Activated CD8-positive, alpha-beta T cell treated with anti-CD3 and anti-CD28 coated beads, Interleukin-2, amount 10 ng/mL, durations not matched to agents 7 days and 5 days (primary cell): ENCODE results near the gene IL1RAPL1. TPM values are rescaled to one million over a fixed set of nuclear protein-coding genes. Genes with fewer than 3 reads are reported as not detected.

Source experiments
- ATAC-seq: fragments of 150-1000 bp; cut with Tn5 transposase; one replicate; pipeline ENCODE4 v1.10.0; 2021; ENCODE audit warnings: moderate library complexity
- CTCF ChIA-PET: fragments of 350-600 bp; sonication (Branson Sonifier 250); formaldehyde crosslinking; loops from one replicate; lab custom pipeline; 2021; ENCODE audit warnings: antibody characterized with exemption; lab: Charles Lee
- POLR2A ChIA-PET: fragments of 350-600 bp; sonication (Branson Sonifier 250); formaldehyde crosslinking; loops from one replicate; lab custom pipeline; 2021; ENCODE audit warnings: antibody characterized with exemption; lab: Charles Lee
- DNase-seq: peaks from one replicate; pipeline ENCODE4 v3.0.0-alpha.2; 2020
- H3K27ac Mint-ChIP-seq: one replicate; pipeline ENCODE4 v1.8.0; 2021; ENCODE audit warnings: mild to moderate bottlenecking, mixed read lengths
- H3K27me3 Mint-ChIP-seq: one replicate; pipeline ENCODE4 v1.8.0; 2021; ENCODE audit warnings: low read depth, mixed read lengths
- H3K36me3 Mint-ChIP-seq: one replicate; pipeline ENCODE4 v1.8.0; 2021; ENCODE audit warnings: low read depth, mixed read lengths
- H3K4me1 Mint-ChIP-seq: one replicate; pipeline ENCODE4 v1.8.0; 2021; ENCODE audit warnings: low read depth, mixed read lengths
- H3K4me3 Mint-ChIP-seq: one replicate; pipeline ENCODE4 v1.8.0; 2021; ENCODE audit warnings: mild to moderate bottlenecking, mixed read lengths
- H3K9me3 Mint-ChIP-seq: one replicate; pipeline ENCODE4 v1.8.0; 2022; ENCODE audit warnings: mixed read lengths; ENCODE audit not compliant: insufficient read depth
- total RNA-seq, 2 experiments: library from RNA; stranded (reverse); gene quantifications; one replicate each; pipeline ENCODE4 v1.2.3, GENCODE V29; 2021

The IL1RAPL1 gene
- total RNA-seq, 2 experiments from 2014 or later, result not detected

DNA sequence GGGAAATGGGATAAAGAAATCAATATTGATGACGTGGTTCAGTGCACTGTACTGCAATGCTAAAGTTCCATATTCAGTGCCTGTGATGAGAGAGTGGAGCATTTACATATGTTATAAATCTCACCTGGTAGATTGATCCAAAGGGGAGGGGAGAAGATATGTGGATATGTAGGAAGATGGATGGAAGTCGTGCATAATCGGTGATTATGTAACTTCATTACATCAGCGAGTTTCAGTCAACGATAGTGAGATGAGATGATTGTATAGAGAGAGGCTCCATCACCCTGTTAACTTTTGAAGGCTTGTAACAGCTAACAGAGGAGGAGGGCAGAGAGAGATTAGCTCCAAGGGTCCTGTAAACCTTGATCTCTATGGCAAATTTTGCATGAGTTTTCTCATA, 1.8 kb downstream of the IL1RAPL1 start:
- no peaks in the 10 kb centered on the region for H3K27me3 Mint-ChIP-seq
- no peak for DNase-seq
- no peak overlapping the region for H3K27ac Mint-ChIP-seq
- no peaks in the 10 kb centered on the region for H3K4me1 Mint-ChIP-seq
- ATAC-seq, result no peak
- POLR2A ChIA-PET, result no interaction called here
- CTCF ChIA-PET, result no interaction called here
- no peak overlapping the region for H3K4me3 Mint-ChIP-seq
- no peaks in the 10 kb centered on the region for H3K9me3 Mint-ChIP-seq
- no peaks in the 10 kb centered on the region for H3K36me3 Mint-ChIP-seq

DNA sequence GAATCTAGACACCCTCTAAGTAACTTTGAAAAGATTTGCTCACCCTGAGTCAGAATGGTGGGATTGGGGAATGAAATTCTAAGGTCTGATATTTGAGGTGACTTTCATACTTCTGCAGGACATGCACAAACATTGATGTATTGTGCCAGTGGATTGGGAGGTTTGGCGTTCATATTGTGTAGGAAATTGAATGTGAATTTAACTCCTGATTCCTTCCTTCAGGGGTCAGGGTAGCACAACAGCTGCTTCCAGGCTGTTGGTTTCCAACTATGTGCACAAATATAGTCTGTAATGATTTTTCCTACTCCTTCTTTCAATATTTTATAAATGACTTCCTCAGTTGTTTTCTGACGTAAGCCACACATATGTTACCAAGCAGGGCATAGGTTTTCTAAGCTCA, 3.1 kb downstream of the IL1RAPL1 start:
- no peak overlapping the region for H3K4me3 Mint-ChIP-seq
- H3K9me3 Mint-ChIP-seq, result no peaks in the 10 kb centered on the region
- H3K4me1 Mint-ChIP-seq, result no peaks in the 10 kb centered on the region
- ATAC-seq (no peak), DNase-seq (no peak)
- no peaks in the 10 kb centered on the region for H3K36me3 Mint-ChIP-seq
- CTCF ChIA-PET, result no interaction called here
- POLR2A ChIA-PET, result no interaction called here
- H3K27ac Mint-ChIP-seq, result no peak overlapping the region
- no peaks in the 10 kb centered on the region for H3K27me3 Mint-ChIP-seq

GRCh38 chrX:28591542-28591941, 4.3 kb downstream of the IL1RAPL1 start:
- ChIA-PET CTCF (no interaction called here), POLR2A (no interaction called here)
- H3K4me3 Mint-ChIP-seq, result no peak overlapping the region
- no peaks in the 10 kb centered on the region for H3K36me3 Mint-ChIP-seq
- H3K4me1 Mint-ChIP-seq, result no peaks in the 10 kb centered on the region
- no peak overlapping the region for H3K27ac Mint-ChIP-seq
- no peak for ATAC-seq
- DNase-seq, result no peak
- H3K27me3 Mint-ChIP-seq, result no peaks in the 10 kb centered on the region
- H3K9me3 Mint-ChIP-seq, result no peaks in the 10 kb centered on the region

- H3K27me3 Mint-ChIP-seq, result no peaks in the 10 kb centered on the region
- ATAC-seq, result no peak
- ChIA-PET POLR2A (no interaction called here), CTCF (no interaction called here)
- no peak overlapping the region for H3K27ac Mint-ChIP-seq
- H3K36me3 Mint-ChIP-seq, result no peaks in the 10 kb centered on the region
- no peak overlapping the region for H3K4me3 Mint-ChIP-seq
- H3K4me1 Mint-ChIP-seq, result no peaks in the 10 kb centered on the region
- no peaks in the 10 kb centered on the region for H3K9me3 Mint-ChIP-seq
- DNase-seq, result no peak
Observed at GRCh38 chrX:28595346-28595745, 8.1 kb downstream of the IL1RAPL1 start.

DNA sequence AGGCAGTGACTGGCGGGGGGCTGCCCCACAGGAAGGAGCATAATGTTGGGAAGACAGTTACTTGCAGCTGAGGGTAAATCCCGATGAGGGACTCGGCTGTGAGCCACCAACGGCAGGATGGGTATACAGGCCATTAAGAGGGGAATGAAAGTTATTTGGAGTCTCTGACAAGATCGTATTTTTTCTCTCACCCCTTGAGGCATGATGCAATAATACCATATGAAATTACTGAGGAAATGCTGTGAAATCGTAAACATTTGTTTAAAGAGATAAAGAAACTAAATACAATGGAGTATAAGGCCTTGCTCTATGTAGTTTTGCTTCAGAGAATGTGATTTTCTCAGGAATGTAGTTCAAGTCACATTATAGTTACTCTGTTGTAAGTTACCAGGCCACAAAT, 12.7 kb downstream of the IL1RAPL1 start:
- H3K27ac Mint-ChIP-seq, result no peak overlapping the region
- no peaks in the 10 kb centered on the region for H3K4me1 Mint-ChIP-seq
- ChIA-PET CTCF (no interaction called here), POLR2A (no interaction called here)
- no peaks in the 10 kb centered on the region for H3K27me3 Mint-ChIP-seq
- no peak for DNase-seq
- no peak for ATAC-seq
- no peak overlapping the region for H3K4me3 Mint-ChIP-seq
- no peaks in the 10 kb centered on the region for H3K36me3 Mint-ChIP-seq
- no peaks in the 10 kb centered on the region for H3K9me3 Mint-ChIP-seq

DNA sequence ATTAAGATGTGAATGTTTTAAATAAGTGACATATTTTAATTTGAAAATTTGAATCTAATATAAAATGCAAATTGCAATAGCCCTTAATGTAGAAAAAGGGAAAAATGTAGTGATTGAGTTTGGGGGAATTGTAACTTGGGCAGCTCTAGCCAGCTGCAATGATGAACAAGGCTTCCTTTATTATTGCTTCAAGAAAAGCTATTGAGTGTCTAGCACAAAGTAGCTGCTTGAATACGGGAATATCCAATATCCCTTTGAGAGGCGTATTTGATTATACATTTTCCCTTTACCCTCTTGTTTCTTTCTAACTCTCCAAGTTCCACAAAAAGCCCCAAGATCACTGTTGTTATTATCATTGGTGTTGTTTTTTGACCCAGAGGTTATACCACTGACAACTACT, 21.8 kb downstream of the IL1RAPL1 start:
- H3K4me1 Mint-ChIP-seq, result no peaks in the 10 kb centered on the region
- H3K27me3 Mint-ChIP-seq, result no peaks in the 10 kb centered on the region
- ChIA-PET CTCF (no interaction called here), POLR2A (no interaction called here)
- DNase-seq (no peak), ATAC-seq (no peak)
- no peaks in the 10 kb centered on the region for H3K36me3 Mint-ChIP-seq
- H3K9me3 Mint-ChIP-seq, result no peaks in the 10 kb centered on the region
- H3K27ac Mint-ChIP-seq, result no peak overlapping the region
- no peak overlapping the region for H3K4me3 Mint-ChIP-seq

GRCh38 chrX:28609917-28610613, 22.8 kb downstream of the IL1RAPL1 start:
- CTCF ChIA-PET, result no interaction called here

GRCh38 chrX:28610746-28611145, 23.5 kb downstream of the IL1RAPL1 start:
- H3K27me3 Mint-ChIP-seq, result no peaks in the 10 kb centered on the region
- peaks cover 5% of the 10 kb centered on the region for H3K9me3 Mint-ChIP-seq
- CTCF ChIA-PET, result no interaction called here
- H3K4me3 Mint-ChIP-seq, result no peak overlapping the region
- ATAC-seq (no peak), DNase-seq (no peak)
- H3K4me1 Mint-ChIP-seq, result no peaks in the 10 kb centered on the region
- no peak overlapping the region for H3K27ac Mint-ChIP-seq
- H3K36me3 Mint-ChIP-seq, result no peaks in the 10 kb centered on the region
- POLR2A ChIA-PET, result no interaction called here

More at GRCh38 chrX:28609917-28610613, 22.8 kb downstream of the IL1RAPL1 start:
- no peaks in the 10 kb centered on the region for H3K4me1 Mint-ChIP-seq
- H3K4me3 Mint-ChIP-seq, result no peak overlapping the region
- H3K9me3 Mint-ChIP-seq, result peaks cover 5% of the 10 kb centered on the region
- POLR2A ChIA-PET, result no interaction called here
- H3K27me3 Mint-ChIP-seq, result no peaks in the 10 kb centered on the region
- no peak overlapping the region for H3K27ac Mint-ChIP-seq
- DNase-seq, result no peak
- H3K36me3 Mint-ChIP-seq, result no peaks in the 10 kb centered on the region
- ATAC-seq, result no peak

GRCh38 chrX:28613558-28613957, 26.3 kb downstream of the IL1RAPL1 start:
- Mint-ChIP-seq H3K9me3 (peaks cover 5% of the 10 kb centered on the region), H3K4me1 (no peaks in the 10 kb centered on the region), H3K36me3 (no peaks in the 10 kb centered on the region), H3K27me3 (no peaks in the 10 kb centered on the region), H3K4me3 (no peak overlapping the region), H3K27ac (no peak overlapping the region)
- ChIA-PET CTCF (no interaction called here), POLR2A (no interaction called here)
- ATAC-seq (no peak), DNase-seq (no peak)

- ATAC-seq (no peak), DNase-seq (no peak)
- no peaks in the 10 kb centered on the region for H3K36me3 Mint-ChIP-seq
- no peaks in the 10 kb centered on the region for H3K4me1 Mint-ChIP-seq
- H3K4me3 Mint-ChIP-seq, result no peak overlapping the region
- H3K9me3 Mint-ChIP-seq, result no peaks in the 10 kb centered on the region
- no peak overlapping the region for H3K27ac Mint-ChIP-seq
- H3K27me3 Mint-ChIP-seq, result no peaks in the 10 kb centered on the region
- ChIA-PET POLR2A (no interaction called here), CTCF (no interaction called here)
Observed at GRCh38 chrX:28625223-28625622, 38.0 kb downstream of the IL1RAPL1 start.

GRCh38 chrX:28626515-28626914, 39.3 kb downstream of the IL1RAPL1 start:
- Mint-ChIP-seq H3K36me3 (no peaks in the 10 kb centered on the region), H3K27ac (no peak overlapping the region), H3K4me1 (no peaks in the 10 kb centered on the region), H3K27me3 (no peaks in the 10 kb centered on the region), H3K9me3 (no peaks in the 10 kb centered on the region), H3K4me3 (no peak overlapping the region)
- POLR2A ChIA-PET, result no interaction called here
- no peak for DNase-seq
- CTCF ChIA-PET, result no interaction called here
- no peak for ATAC-seq

DNA sequence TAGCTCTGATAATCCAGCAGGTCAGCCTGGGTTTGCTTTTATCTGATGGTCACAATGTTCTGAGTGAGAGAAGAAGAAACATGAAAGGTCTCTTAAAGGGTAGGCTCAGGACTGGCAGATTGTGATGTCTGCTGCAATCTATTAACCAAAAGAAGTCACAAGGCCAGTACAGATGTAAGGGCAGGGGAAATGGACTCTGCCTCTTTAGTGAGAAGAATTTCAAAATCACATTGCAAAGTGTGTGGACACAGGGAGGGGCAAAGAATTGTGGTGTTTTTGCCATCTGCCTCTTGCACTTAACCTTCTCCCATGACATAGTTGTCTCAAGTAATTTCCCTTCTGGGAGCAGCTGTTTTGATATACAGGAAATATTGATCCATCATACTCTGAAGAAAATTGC, 40.9 kb downstream of the IL1RAPL1 start:
- ATAC-seq (no peak), DNase-seq (no peak)
- no peaks in the 10 kb centered on the region for H3K27me3 Mint-ChIP-seq
- no peaks in the 10 kb centered on the region for H3K36me3 Mint-ChIP-seq
- no peak overlapping the region for H3K4me3 Mint-ChIP-seq
- no peaks in the 10 kb centered on the region for H3K4me1 Mint-ChIP-seq
- ChIA-PET POLR2A (no interaction called here), CTCF (no interaction called here)
- H3K9me3 Mint-ChIP-seq, result no peaks in the 10 kb centered on the region
- H3K27ac Mint-ChIP-seq, result no peak overlapping the region

- Mint-ChIP-seq H3K4me1 (no peaks in the 10 kb centered on the region), H3K27ac (no peak overlapping the region), H3K27me3 (no peaks in the 10 kb centered on the region), H3K9me3 (no peaks in the 10 kb centered on the region), H3K36me3 (no peaks in the 10 kb centered on the region), H3K4me3 (no peak overlapping the region)
- ATAC-seq (no peak), DNase-seq (no peak)
- ChIA-PET CTCF (no interaction called here), POLR2A (no interaction called here)
Observed at GRCh38 chrX:28638775-28639174, 51.5 kb downstream of the IL1RAPL1 start.
